ENCODE results near the gene CCR4. TPM values are rescaled to one million over a fixed set of nuclear protein-coding genes. Genes with fewer than 3 reads are reported as not detected.
"Not testable (repeated sequence)": the region's sequence is repeated elsewhere in the genome, so short reads cannot be mapped to it uniquely, and the experiment has no call there.

Gene CCR4
- total RNA-seq (2014; rRNA removed; shearing (Covaris generic)) = not detected in 2 replicates
- not detected in 2 replicates for polyA plus RNA-seq (2016; fragmentation: Nextera tagmentation; extraction: Ambion mirVana)

DNA sequence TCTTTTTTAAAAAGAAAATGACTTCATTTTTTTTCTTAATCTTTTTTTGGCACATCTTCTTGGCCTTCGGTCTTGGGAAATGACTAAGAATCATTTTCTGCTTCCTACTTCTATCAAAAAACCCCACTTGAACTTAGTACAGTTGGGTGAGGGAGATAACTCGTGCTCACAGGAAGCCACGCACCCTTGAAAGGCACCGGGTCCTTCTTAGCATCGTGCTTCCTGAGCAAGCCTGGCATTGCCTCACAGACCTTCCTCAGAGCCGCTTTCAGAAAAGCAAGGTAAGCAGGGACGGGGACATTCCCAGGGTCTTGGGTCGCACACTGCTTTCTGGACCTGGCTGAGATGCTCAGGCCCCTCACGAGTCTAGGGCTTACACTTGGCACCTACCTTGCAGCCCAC lies at the start of gene CCR4:
Gene CCR4 (plus strand): TSS at position 235 of the 402 bp plus-strand sequence. CDS start 1,779 bp downstream, outside the sequence.
- in situ Hi-C loops (cut with MboI) = no loop called here

DNA sequence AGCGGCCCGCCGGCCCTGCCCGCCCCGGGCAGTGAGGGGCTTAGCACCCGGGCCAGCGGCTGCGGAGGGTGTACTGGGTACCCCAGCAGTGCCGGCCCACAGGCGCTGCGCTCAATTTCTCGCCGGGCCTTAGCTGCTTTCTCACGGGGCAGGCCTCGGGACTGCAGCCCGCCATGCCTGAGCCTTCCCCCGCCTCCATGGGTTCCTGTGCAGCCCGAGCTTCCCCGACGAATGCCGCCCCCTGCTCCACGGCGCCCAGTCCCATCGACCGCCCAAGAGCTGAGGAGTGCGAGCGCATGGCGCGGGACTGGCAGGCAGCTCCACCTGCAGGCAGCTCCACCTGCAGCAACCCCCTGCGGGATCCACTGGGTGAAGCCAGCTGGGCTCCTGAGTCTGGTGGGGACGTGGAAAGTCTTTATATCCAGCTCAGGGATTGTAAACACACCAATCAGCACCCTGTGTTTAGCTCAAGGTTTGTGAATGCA lies 48.5 kb upstream of the CCR4 start:
- H3F3A ChIP-seq (ENCODE audit: insufficient read depth); DNase-seq; H4K20me1 ChIP-seq (ENCODE audit: insufficient read depth); H3K9me2 ChIP-seq (ENCODE audit: insufficient read depth); H3K27ac ChIP-seq; H3K9ac ChIP-seq; H3K4me3 ChIP-seq; H3K36me3 ChIP-seq (ENCODE audit: low read depth); H3K4me1 ChIP-seq (ENCODE audit: insufficient read depth); H3K4me2 ChIP-seq (ENCODE audit: unreplicated experiment); in situ Hi-C loops (cut with MboI); H3K9me3 ChIP-seq (ENCODE audit: low read depth); H2AFZ ChIP-seq; H3K79me2 ChIP-seq (ENCODE audit: insufficient read depth): not testable (repeated sequence)
- WGBS, 2 experiments (ENCODE audit: low coverage in 1 of 2, low lambda C conversion rate in 2 of 2, missing lambda C conversion rate in 2 of 2) = 49 to 52% methylated on average over 22 to 27 of the region's 31 CpGs
- peaks cover 26% of the 10 kb centered on the region for H3K27me3 ChIP-seq (replicated peaks; ENCODE audit: insufficient read depth)

More for the DNA sequence above, at the start of gene CCR4:
- no peak for TF ChIP-seq EZH2phosphoT487 (IDR thresholded peaks at IDR 0.05; ENCODE audit: insufficient read depth, low read depth)
- no peak for TF ChIP-seq EZH2 (IDR thresholded peaks at IDR 0.05; ENCODE audit: insufficient read depth, poor library complexity, severe bottlenecking)
- no peak within 1 kb of the TSS for H2AFZ ChIP-seq
- H3F3A ChIP-seq (ENCODE audit: insufficient read depth) = no peaks in the 10 kb centered on the region
- H3K9me2 ChIP-seq (ENCODE audit: insufficient read depth) = no peaks in the 10 kb centered on the region
- H3K27ac ChIP-seq = no peak within 1 kb of the TSS
- H3K9me3 ChIP-seq (ENCODE audit: low read depth) = no peaks in the 10 kb centered on the region
- 50 to 53% methylated on average over 9 of the region's 9 CpGs for WGBS, 2 experiments (ENCODE audit: low coverage in 1 of 2, low lambda C conversion rate in 2 of 2, missing lambda C conversion rate in 2 of 2)
- H3K27me3 ChIP-seq (replicated peaks; ENCODE audit: insufficient read depth) = no peaks in the 10 kb centered on the region
- DNase-seq = no peak
- H3K9ac ChIP-seq = no peak within 1 kb of the TSS
- H4K20me1 ChIP-seq (ENCODE audit: insufficient read depth) = no peaks in the 10 kb centered on the region
- no peaks in the 10 kb centered on the region for H3K4me1 ChIP-seq (ENCODE audit: insufficient read depth)
- H3K36me3 ChIP-seq (ENCODE audit: low read depth) = no peaks in the 10 kb centered on the region
- H3K4me3 ChIP-seq = no peak within 1 kb of the TSS
- H3K4me2 ChIP-seq (ENCODE audit: unreplicated experiment) = no peak within 1 kb of the TSS
- H3K79me2 ChIP-seq (ENCODE audit: insufficient read depth) = no peaks in the 10 kb centered on the region

DNA sequence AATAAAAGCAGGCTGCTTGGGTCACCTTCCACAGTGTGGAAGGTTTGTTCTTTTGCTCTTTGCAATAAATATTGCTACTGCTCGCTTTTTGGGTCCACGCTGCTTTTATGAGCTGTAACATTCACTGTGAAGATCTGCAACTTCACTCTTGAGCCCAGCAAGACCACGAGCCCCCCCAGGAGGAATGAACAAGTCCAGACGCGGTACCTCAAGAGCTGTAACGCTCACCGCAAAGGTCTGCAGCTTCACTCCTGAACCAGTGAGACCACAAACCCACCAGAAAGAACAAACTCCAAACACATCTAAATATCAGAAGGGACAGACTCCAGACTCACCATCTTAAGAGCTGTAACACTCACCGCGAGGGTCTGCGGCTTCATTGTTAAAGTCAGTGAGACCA lies 47.5 kb upstream of the CCR4 start:
- WGBS, 2 experiments (ENCODE audit: low coverage in 1 of 2, low lambda C conversion rate in 2 of 2, missing lambda C conversion rate in 2 of 2) = 90 to 92% methylated on average over 10 of the region's 10 CpGs
- Histone ChIP-seq H3K4me3 (no peak overlapping the region), H3K9ac (no peak overlapping the region), H3K27ac (no peak overlapping the region), H3K9me3 (ENCODE audit: low read depth) (no peaks in the 10 kb centered on the region), H4K20me1 (ENCODE audit: insufficient read depth) (no peaks in the 10 kb centered on the region), H3K79me2 (ENCODE audit: insufficient read depth) (no peaks in the 10 kb centered on the region), H3F3A (ENCODE audit: insufficient read depth) (no peaks in the 10 kb centered on the region), H3K4me2 (ENCODE audit: unreplicated experiment) (no peak overlapping the region), H3K9me2 (ENCODE audit: insufficient read depth) (no peaks in the 10 kb centered on the region), H3K27me3 (replicated peaks; ENCODE audit: insufficient read depth) (peaks cover 20% of the 10 kb centered on the region), H3K4me1 (ENCODE audit: insufficient read depth) (no peaks in the 10 kb centered on the region), H2AFZ (no peak overlapping the region), H3K36me3 (ENCODE audit: low read depth) (no peaks in the 10 kb centered on the region)
- in situ Hi-C loops (cut with MboI) = no loop called here
- no peak for TF ChIP-seq EZH2phosphoT487 (IDR thresholded peaks at IDR 0.05; ENCODE audit: insufficient read depth, low read depth)
- TF ChIP-seq EZH2 (IDR thresholded peaks at IDR 0.05; ENCODE audit: insufficient read depth, poor library complexity, severe bottlenecking) = no peak
- no peak for DNase-seq

DNA sequence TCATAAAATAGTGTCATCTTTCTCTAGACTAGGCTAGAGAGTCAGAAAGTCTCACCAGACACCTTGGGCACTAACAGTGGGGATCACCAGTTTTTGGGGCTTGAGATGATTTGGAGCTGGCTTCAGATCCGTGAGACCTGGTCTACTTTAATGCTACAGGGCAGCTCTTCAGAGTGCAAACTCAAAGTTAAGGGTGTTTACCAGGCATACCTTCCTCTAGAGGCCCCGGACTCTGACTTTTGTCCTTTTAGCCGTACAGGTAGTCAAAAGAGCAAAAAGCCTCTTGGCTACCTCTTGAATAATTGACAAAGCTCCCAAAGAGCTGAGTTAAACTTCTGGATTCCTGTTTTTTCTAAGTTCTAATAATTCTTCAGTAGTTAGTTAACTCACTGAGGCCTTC lies 41.4 kb upstream of the CCR4 start:
- TF ChIP-seq EZH2 (IDR thresholded peaks at IDR 0.05; ENCODE audit: insufficient read depth, poor library complexity, severe bottlenecking) = no peak
- no peak for TF ChIP-seq EZH2phosphoT487 (IDR thresholded peaks at IDR 0.05; ENCODE audit: insufficient read depth, low read depth)

DNA sequence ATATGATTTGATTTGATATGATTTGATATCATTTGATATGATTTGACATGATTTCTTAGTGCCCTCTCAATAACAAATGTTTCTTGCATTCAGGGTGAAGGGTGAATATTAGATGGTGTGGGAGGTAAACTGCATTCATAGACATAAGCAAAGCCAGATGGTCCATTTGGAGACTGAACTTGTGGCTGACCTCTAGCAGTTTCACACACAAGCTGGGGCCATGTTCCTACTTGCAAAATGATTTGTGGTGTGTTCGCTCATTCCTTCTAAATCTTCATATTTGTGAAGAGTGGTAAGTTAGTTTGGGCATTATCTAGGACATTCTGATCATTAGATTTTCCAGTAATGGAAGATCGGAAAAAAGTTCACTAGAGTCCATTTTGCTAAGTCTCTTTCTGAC lies 40.5 kb upstream of the CCR4 start:
- H3F3A ChIP-seq (ENCODE audit: insufficient read depth) = peaks cover 8% of the 10 kb centered on the region; the same call in 1 of the 2 replicates
- H3K9me3 ChIP-seq (ENCODE audit: low read depth) = no peaks in the 10 kb centered on the region

More for the DNA sequence above, 41.4 kb upstream of the CCR4 start:
- Histone ChIP-seq H4K20me1 (ENCODE audit: insufficient read depth) (no peaks in the 10 kb centered on the region), H3K9me3 (ENCODE audit: low read depth) (no peaks in the 10 kb centered on the region), H3K4me3 (no peak overlapping the region), H3K4me1 (ENCODE audit: insufficient read depth) (peaks cover 17% of the 10 kb centered on the region), H3K27ac (no peak overlapping the region), H3K79me2 (ENCODE audit: insufficient read depth) (no peaks in the 10 kb centered on the region), H3F3A (ENCODE audit: insufficient read depth) (peaks cover 8% of the 10 kb centered on the region; the same call in 1 of the 2 replicates), H3K4me2 (ENCODE audit: unreplicated experiment) (no peak overlapping the region), H3K27me3 (replicated peaks; ENCODE audit: insufficient read depth) (0 out of 2 replicates have a peak, but pooled peaks cover 5% of the 10 kb centered on the region), H3K9me2 (ENCODE audit: insufficient read depth) (no peaks in the 10 kb centered on the region), H3K36me3 (ENCODE audit: low read depth) (no peaks in the 10 kb centered on the region), H3K9ac (no peak overlapping the region), H2AFZ (no peak overlapping the region)
- WGBS, 2 experiments (ENCODE audit: low coverage in 1 of 2, low lambda C conversion rate in 2 of 2, missing lambda C conversion rate in 2 of 2) = 75 to 78% methylated on average over 3 of the region's 3 CpGs
- in situ Hi-C loops (cut with MboI) = no loop called here
- no peak for DNase-seq

More for the DNA sequence above, 40.5 kb upstream of the CCR4 start:
- Histone ChIP-seq H3K79me2 (ENCODE audit: insufficient read depth) (no peaks in the 10 kb centered on the region), H4K20me1 (ENCODE audit: insufficient read depth) (no peaks in the 10 kb centered on the region), H2AFZ (no peak overlapping the region), H3K4me1 (ENCODE audit: insufficient read depth) (peaks cover 17% of the 10 kb centered on the region), H3K4me3 (no peak overlapping the region), H3K9ac (no peak overlapping the region), H3K27me3 (replicated peaks; ENCODE audit: insufficient read depth) (0 out of 2 replicates have a peak, but pooled peaks cover 5% of the 10 kb centered on the region), H3K36me3 (ENCODE audit: low read depth) (no peaks in the 10 kb centered on the region), H3K9me2 (ENCODE audit: insufficient read depth) (no peaks in the 10 kb centered on the region), H3K27ac (no peak overlapping the region), H3K4me2 (ENCODE audit: unreplicated experiment) (no peak overlapping the region)
- WGBS, 2 experiments (ENCODE audit: low coverage in 1 of 2, low lambda C conversion rate in 2 of 2, missing lambda C conversion rate in 2 of 2) = 9 to 14% methylated on average over 2 of the region's 2 CpGs
- in situ Hi-C loops (cut with MboI) = no loop called here
- peak; percentile 55 for DNase-seq
- TF ChIP-seq EZH2phosphoT487 (IDR thresholded peaks at IDR 0.05; ENCODE audit: insufficient read depth, low read depth) (0 out of 2 replicates have a peak, but pooled peaks have one; percentile 75), EZH2 (IDR thresholded peaks at IDR 0.05; ENCODE audit: insufficient read depth, poor library complexity, severe bottlenecking) (no peak)

Measured in GM23248 (cell line).